ENCODE results near the gene UNC13A. TPM values are rescaled to one million over a fixed set of nuclear protein-coding genes. Genes with fewer than 3 reads are reported as not detected.

The UNC13A gene
- total RNA-seq, 6 experiments from 2014 or later: 0.07 to 0.71 (median 0.21) TPM

DNA sequence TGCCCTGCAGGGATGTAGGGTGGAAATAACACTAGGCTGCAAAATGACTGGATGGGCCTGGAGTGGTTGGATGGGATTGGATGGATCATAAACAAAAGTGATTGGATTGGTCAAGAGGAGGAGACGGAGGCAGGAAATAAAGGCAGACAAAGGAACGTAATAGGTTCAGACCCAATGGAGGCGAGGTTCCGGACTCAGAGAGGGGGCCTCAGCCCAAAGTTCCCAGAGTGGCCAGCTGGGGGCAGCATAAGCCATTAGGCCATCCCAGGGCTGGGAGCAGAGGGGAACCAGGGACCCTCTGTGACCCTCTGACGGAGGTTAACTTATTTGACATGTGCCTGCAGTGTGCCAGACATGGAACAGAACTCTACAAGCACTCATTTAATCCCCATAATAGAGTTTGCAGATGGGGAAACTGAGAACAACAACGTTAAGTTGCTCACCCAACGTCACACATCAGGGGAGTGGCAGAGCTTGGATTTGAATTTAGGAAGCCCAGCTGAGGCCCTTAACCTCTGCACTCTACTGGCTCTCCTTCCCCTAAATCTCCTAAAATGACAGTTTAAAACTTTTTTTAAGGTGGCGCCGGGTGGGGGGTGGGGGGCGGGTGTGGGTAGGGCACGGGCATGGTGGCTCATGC is 15.8 kb upstream of the UNC13A start:
- no peak overlapping the region for H3K4me3 Mint-ChIP-seq
- peak; percentile 42 for DNase-seq
- H3K9me3 Mint-ChIP-seq: no peaks in the 10 kb centered on the region
- H3K27ac Mint-ChIP-seq: no peak overlapping the region
- no peaks in the 10 kb centered on the region for H3K36me3 Mint-ChIP-seq (ENCODE audit: low read depth)
- peaks cover 7% of the 10 kb centered on the region for H3K27me3 Mint-ChIP-seq (ENCODE audit: insufficient read depth)
- H3K4me1 Mint-ChIP-seq (ENCODE audit: low read depth): peaks cover 15% of the 10 kb centered on the region; the same call in 1 of the 2 replicates
- TF ChIP-seq, protein P1, sequence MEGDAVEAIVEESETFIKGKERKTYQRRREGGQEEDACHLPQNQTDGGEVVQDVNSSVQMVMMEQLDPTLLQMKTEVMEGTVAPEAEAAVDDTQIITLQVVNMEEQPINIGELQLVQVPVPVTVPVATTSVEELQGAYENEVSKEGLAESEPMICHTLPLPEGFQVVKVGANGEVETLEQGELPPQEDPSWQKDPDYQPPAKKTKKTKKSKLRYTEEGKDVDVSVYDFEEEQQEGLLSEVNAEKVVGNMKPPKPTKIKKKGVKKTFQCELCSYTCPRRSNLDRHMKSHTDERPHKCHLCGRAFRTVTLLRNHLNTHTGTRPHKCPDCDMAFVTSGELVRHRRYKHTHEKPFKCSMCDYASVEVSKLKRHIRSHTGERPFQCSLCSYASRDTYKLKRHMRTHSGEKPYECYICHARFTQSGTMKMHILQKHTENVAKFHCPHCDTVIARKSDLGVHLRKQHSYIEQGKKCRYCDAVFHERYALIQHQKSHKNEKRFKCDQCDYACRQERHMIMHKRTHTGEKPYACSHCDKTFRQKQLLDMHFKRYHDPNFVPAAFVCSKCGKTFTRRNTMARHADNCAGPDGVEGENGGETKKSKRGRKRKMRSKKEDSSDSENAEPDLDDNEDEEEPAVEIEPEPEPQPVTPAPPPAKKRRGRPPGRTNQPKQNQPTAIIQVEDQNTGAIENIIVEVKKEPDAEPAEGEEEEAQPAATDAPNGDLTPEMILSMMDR (IDR thresholded peaks at IDR 0.05): peak; percentile 86

DNA sequence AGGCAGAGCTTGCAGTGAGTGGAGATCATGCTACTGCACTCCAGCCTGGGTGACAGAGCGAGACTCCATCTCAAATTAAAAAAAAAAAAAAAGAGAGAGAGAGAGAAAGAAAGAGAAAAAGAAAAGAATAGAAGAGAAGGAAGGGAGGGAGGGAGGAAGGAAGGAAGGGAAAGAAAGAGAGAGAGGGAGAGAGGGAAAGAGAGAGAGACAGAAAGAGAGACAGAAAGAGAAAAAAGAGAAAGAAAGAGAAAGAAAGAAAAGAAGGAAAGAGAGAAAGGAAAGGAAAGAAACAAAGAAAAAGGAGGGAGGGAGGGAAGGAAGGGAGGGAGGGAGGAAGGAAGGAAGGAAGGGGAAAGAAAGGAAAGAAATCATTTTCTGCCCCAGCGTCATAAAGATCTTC is 7.0 kb upstream of the UNC13A start:
- no peaks in the 10 kb centered on the region for H3K36me3 Mint-ChIP-seq (ENCODE audit: low read depth)
- H3K27me3 Mint-ChIP-seq (ENCODE audit: insufficient read depth): peaks cover 37% of the 10 kb centered on the region
- H3K27ac Mint-ChIP-seq: no peak overlapping the region
- TF ChIP-seq, protein P1 (IDR thresholded peaks at IDR 0.05): no peak
- no peak overlapping the region for H3K4me3 Mint-ChIP-seq
- H3K9me3 Mint-ChIP-seq: no peaks in the 10 kb centered on the region
- peaks cover 11% of the 10 kb centered on the region; the same call in 1 of the 2 replicates for H3K4me1 Mint-ChIP-seq (ENCODE audit: low read depth)
- no peak for DNase-seq

DNA sequence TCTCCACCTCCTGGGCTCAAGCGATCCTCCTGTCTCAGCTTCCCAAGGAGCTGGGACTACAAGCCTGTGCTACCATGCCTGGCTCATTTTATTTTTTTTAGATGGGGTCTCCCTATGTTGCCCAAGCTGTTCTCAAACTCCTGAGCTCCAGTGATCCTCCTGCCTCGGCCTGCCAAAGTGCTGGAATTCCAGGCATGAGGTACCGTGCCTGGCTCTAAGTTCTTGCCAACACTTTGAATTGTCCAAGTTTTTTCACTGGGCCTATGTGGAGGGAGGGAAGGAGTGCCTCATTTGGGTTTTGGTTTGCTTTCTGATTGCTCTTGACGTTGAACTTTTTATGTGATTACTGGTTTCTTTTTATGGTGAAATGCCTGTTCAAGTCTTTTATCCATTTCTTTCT is 4.4 kb upstream of the UNC13A start:
- Mint-ChIP-seq H3K27me3 (ENCODE audit: insufficient read depth) (peaks cover 36% of the 10 kb centered on the region), H3K27ac (no peak overlapping the region), H3K9me3 (no peaks in the 10 kb centered on the region), H3K4me1 (ENCODE audit: low read depth) (peaks cover 9% of the 10 kb centered on the region), H3K36me3 (ENCODE audit: low read depth) (no peaks in the 10 kb centered on the region), H3K4me3 (no peak overlapping the region)
- TF ChIP-seq, protein P1 (IDR thresholded peaks at IDR 0.05): no peak
- DNase-seq: no peak

DNA sequence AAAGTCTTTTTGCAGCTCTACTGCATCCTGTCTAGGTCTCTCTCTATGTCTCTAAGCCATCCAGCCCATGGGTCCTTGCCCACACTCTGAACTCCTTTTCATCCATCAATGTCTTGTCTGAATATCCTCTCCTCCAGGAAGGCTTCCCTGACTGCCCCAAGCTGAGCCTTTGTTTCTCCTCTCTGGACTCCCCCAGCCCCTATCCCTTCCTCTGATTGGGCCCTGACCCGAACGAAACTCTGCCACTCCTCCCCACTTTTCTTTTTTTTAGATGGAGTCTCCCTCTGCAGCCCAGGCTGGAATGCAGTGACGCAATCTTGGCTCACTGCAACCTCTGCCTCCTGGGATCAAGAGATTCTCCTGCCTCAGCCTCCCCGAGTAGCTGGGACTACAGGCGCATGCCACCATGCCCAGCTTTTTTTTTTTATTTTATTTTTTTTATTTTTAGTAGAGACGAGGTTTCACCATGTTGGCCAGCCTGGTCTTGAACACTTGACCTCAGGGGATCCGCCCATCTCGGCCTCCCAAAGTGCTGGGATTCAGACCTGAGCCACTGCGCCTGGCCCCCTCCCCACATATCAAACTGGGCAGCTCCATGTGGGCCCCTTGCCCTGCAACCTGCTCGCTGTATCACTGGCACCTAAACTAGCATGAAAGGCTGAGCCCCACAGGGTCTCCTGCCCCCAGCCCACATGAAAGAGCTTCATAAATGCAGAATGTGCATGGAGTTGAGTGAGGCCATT is 870 bp upstream of the UNC13A start:
- Mint-ChIP-seq H3K27me3 (ENCODE audit: insufficient read depth) (peaks cover 23% of the 10 kb centered on the region), H3K4me1 (ENCODE audit: low read depth) (peaks cover 27% of the 10 kb centered on the region), H3K9me3 (no peaks in the 10 kb centered on the region), H3K4me3 (peak overlapping the region; percentile 6; the same call in 1 of the 2 replicates), H3K36me3 (ENCODE audit: low read depth) (no peaks in the 10 kb centered on the region), H3K27ac (no peak overlapping the region; the same call in 1 of the 2 replicates)
- DNase-seq: no peak
- TF ChIP-seq, protein P1 (IDR thresholded peaks at IDR 0.05): no peak

DNA sequence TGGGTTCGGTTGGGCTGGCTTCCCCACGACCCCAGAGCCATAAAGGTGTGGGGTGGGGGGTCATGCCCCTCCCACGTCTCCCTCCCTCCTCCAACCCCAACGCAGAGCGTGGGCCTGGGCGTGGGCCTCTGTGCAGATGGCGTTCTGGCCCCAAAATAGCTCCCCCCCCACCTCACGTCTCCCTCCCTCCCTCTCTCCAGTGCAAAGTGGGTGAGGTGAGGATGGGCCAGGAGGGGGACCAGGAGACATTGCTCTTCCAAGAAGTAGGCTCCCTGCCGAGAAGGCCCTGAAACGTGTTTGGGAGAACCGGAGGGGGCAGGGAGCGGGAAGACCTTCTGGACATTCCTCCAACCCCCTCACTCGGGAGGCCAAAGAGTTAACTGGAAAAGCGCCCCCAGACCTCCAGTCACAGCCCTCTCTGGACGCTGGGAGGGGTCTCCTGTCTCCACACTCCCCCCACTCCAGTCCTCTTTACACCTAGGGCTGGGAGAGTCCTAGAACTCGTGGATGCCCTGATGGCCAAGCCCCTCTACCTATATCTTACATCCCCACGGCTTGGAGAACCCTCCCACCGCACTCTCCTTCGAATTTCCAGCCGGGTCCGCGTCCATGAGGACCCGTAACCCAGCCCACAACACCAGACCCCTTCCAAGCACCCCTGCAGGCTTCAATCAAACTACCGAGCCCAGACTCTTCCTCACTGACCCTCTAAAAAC is 855 bp downstream of the UNC13A start:
- no peaks in the 10 kb centered on the region for H3K36me3 Mint-ChIP-seq (ENCODE audit: low read depth)
- no peak overlapping the region for H3K27ac Mint-ChIP-seq
- H3K4me3 Mint-ChIP-seq: peak overlapping the region; percentile 43
- peaks cover 27% of the 10 kb centered on the region for H3K4me1 Mint-ChIP-seq (ENCODE audit: low read depth)
- H3K27me3 Mint-ChIP-seq (ENCODE audit: insufficient read depth): peaks cover 12% of the 10 kb centered on the region
- TF ChIP-seq, protein P1 (IDR thresholded peaks at IDR 0.05): no peak
- H3K9me3 Mint-ChIP-seq: no peaks in the 10 kb centered on the region
- DNase-seq: no peak

All from HFFc6 (cell line).